Suppressor macrophage (primary cell): ENCODE measurements around the gene FMN1.
A peak's percentile ranks its signal among the peaks of the same experiment; 100 is the strongest.

Experiments
- DNase-seq, 4 experiments: peaks; one replicate each; pipeline ENCODE4 v3.0.0-alpha.2; 2020 to 2022

Gene FMN1

GRCh38 chr15:32823750-32824149, 370.8 kb downstream of the FMN1 start:
- no peak for DNase-seq

- no peak for DNase-seq
These were observed 371.8 kb downstream of the FMN1 start for GRCh38 chr15:32822739-32823138.

GRCh38 chr15:32819448-32819847, 375.1 kb downstream of the FMN1 start:
- peak in 2 of 4 experiments; percentile 42 to 46 for DNase-seq

GRCh38 chr15:32818758-32819447, 375.6 kb downstream of the FMN1 start:
- DNase-seq, result peak in 2 of 4 experiments; percentile 11 to 31

GRCh38 chr15:32817577-32817976, 376.9 kb downstream of the FMN1 start:
- DNase-seq, result no peak

GRCh38 chr15:32807331-32807730, 387.2 kb downstream of the FMN1 start:
- DNase-seq, result no peak

- no peak for DNase-seq
These were observed 390.9 kb downstream of the FMN1 start for GRCh38 chr15:32803631-32804030.

- no peak for DNase-seq
These were observed 392.1 kb downstream of the FMN1 start for GRCh38 chr15:32802286-32802936.

- DNase-seq, result no peak
These were observed 394.5 kb downstream of the FMN1 start for GRCh38 chr15:32799936-32800535.

- no peak for DNase-seq
These were observed 397.7 kb downstream of the FMN1 start for GRCh38 chr15:32796856-32797255.

GRCh38 chr15:32794973-32795372, 399.5 kb downstream of the FMN1 start:
- no peak for DNase-seq

GRCh38 chr15:32792436-32792835, 402.1 kb downstream of the FMN1 start:
- DNase-seq, result no peak

- no peak for DNase-seq
These were observed 404.0 kb downstream of the FMN1 start for GRCh38 chr15:32790352-32790999.

- DNase-seq, result no peak
These were observed 406.6 kb downstream of the FMN1 start for GRCh38 chr15:32787949-32788348.

- no peak for DNase-seq
These were observed 407.6 kb downstream of the FMN1 start for GRCh38 chr15:32786906-32787305.

GRCh38 chr15:32784581-32784980, 409.9 kb downstream of the FMN1 start:
- DNase-seq, result no peak

GRCh38 chr15:32781781-32782180, 412.7 kb downstream of the FMN1 start:
- DNase-seq, result no peak

- DNase-seq, result no peak
These were observed 415.9 kb downstream of the FMN1 start for GRCh38 chr15:32778391-32779176.

GRCh38 chr15:32775103-32775502, 419.4 kb downstream of the FMN1 start:
- no peak for DNase-seq

- no peak for DNase-seq
These were observed 420.5 kb downstream of the FMN1 start for GRCh38 chr15:32774022-32774421.

- DNase-seq, result no peak
These were observed 427.3 kb downstream of the FMN1 start for GRCh38 chr15:32767236-32767635.

- DNase-seq, result no peak
These were observed 428.4 kb downstream of the FMN1 start for GRCh38 chr15:32766101-32766500.

- no peak for DNase-seq
These were observed 429.3 kb downstream of the FMN1 start for GRCh38 chr15:32765236-32765635.
